ENCODE results near the gene PRMT5. TPM values are rescaled to one million over a fixed set of nuclear protein-coding genes. Genes with fewer than 3 reads are reported as not detected.

PRMT5 gene
- total RNA-seq, 2 experiments from 2014 or later, result 15.6 to 19.3 TPM

GRCh38 chr14:22877000-22877501, 52.1 kb downstream of the PRMT5 start:
- H3K4me3 ChIP-seq (ENCODE audit: low read length), result no peak overlapping the region
- H3K9me3 Mint-ChIP-seq, result no peaks in the 10 kb centered on the region
- peaks cover 69% of the 10 kb centered on the region for H3K36me3 ChIP-seq (ENCODE audit: insufficient read depth, low read length)
- H3K27me3 Mint-ChIP-seq, result no peaks in the 10 kb centered on the region
- H3K4me3 Mint-ChIP-seq, result no peak overlapping the region
- ChIA-PET POLR2A (interaction anchor here (2.1 kb wide), 1 partner anchor 11 kb away, joined by 7 read pairs; no protein-coding TSS in a partner anchor), CTCF (no interaction called here)
- H3K27ac ChIP-seq (ENCODE audit: low read depth in 1 of 2, low read length in 2 of 2), result no peak overlapping the region
- peaks cover 24% of the 10 kb centered on the region for H3K4me1 Mint-ChIP-seq (ENCODE audit: low read depth)
- DNase-seq (no peak), ATAC-seq (ENCODE audit: poor library complexity) (no peak)
- H3K4me1 ChIP-seq (ENCODE audit: insufficient read depth, low read length), result peaks cover 34% of the 10 kb centered on the region
- no peak overlapping the region for H3K27ac Mint-ChIP-seq
- peaks cover 74% of the 10 kb centered on the region for H3K36me3 Mint-ChIP-seq (ENCODE audit: low read depth)
- H3K9me3 ChIP-seq (ENCODE audit: control insufficient read depth in 1 of 2, insufficient read depth in 1 of 2, low read length in 2 of 2), result no peaks in the 10 kb centered on the region
- H3K27me3 ChIP-seq (ENCODE audit: control insufficient read depth in 1 of 2, insufficient read depth in 2 of 2, low read length in 2 of 2), result no peaks in the 10 kb centered on the region
- intact Hi-C loops (cut with DNase I, micrococcal nuclease), result no loop called here
- no peak for TF ChIP-seq CTCF (IDR thresholded peaks at IDR 0.05)

GRCh38 chr14:22875748-22876319, 53.3 kb downstream of the PRMT5 start:
- no peaks in the 10 kb centered on the region for H3K27me3 Mint-ChIP-seq
- ChIA-PET CTCF (interaction anchor here (1.2 kb wide), 1 partner anchor 11 kb away, joined by 3 read pairs; no protein-coding TSS in a partner anchor), POLR2A (interaction anchor here (2.1 kb wide), 1 partner anchor 13 kb away, joined by 7 read pairs; no protein-coding TSS in a partner anchor)
- TF ChIP-seq CTCF (IDR thresholded peaks at IDR 0.05), result no peak
- H3K4me3 Mint-ChIP-seq, result peak overlapping the region; percentile 68
- no peaks in the 10 kb centered on the region for H3K27me3 ChIP-seq (ENCODE audit: control insufficient read depth in 1 of 2, insufficient read depth in 2 of 2, low read length in 2 of 2)
- H3K4me1 ChIP-seq (ENCODE audit: insufficient read depth, low read length), result peaks cover 39% of the 10 kb centered on the region
- H3K36me3 ChIP-seq (ENCODE audit: insufficient read depth, low read length), result peaks cover 69% of the 10 kb centered on the region
- H3K4me3 ChIP-seq (ENCODE audit: low read length), result no peak overlapping the region
- H3K9me3 Mint-ChIP-seq, result no peaks in the 10 kb centered on the region
- no peak overlapping the region for H3K27ac ChIP-seq (ENCODE audit: low read depth in 1 of 2, low read length in 2 of 2)
- peaks cover 81% of the 10 kb centered on the region for H3K36me3 Mint-ChIP-seq (ENCODE audit: low read depth)
- ATAC-seq (ENCODE audit: poor library complexity), result no peak
- no peak for DNase-seq
- H3K4me1 Mint-ChIP-seq (ENCODE audit: low read depth), result peaks cover 26% of the 10 kb centered on the region
- intact Hi-C loops (cut with DNase I, micrococcal nuclease), result no loop called here
- H3K9me3 ChIP-seq (ENCODE audit: control insufficient read depth in 1 of 2, insufficient read depth in 1 of 2, low read length in 2 of 2), result no peaks in the 10 kb centered on the region
- H3K27ac Mint-ChIP-seq, result peak overlapping the region; percentile 36

GRCh38 chr14:22875003-22875747, 54.0 kb downstream of the PRMT5 start:
- peak overlapping the region; percentile 45 for H3K4me3 Mint-ChIP-seq
- H3K36me3 ChIP-seq (ENCODE audit: insufficient read depth, low read length), result peaks cover 69% of the 10 kb centered on the region
- H3K27ac ChIP-seq (ENCODE audit: low read depth in 1 of 2, low read length in 2 of 2), result no peak overlapping the region

More at GRCh38 chr14:22875003-22875747, 54.0 kb downstream of the PRMT5 start:
- Mint-ChIP-seq H3K36me3 (ENCODE audit: low read depth) (peaks cover 82% of the 10 kb centered on the region), H3K27ac (no peak overlapping the region), H3K27me3 (no peaks in the 10 kb centered on the region), H3K4me1 (ENCODE audit: low read depth) (peaks cover 33% of the 10 kb centered on the region), H3K9me3 (no peaks in the 10 kb centered on the region)
- no peaks in the 10 kb centered on the region for H3K27me3 ChIP-seq (ENCODE audit: control insufficient read depth in 1 of 2, insufficient read depth in 2 of 2, low read length in 2 of 2)
- peaks cover 43% of the 10 kb centered on the region for H3K4me1 ChIP-seq (ENCODE audit: insufficient read depth, low read length)
- DNase-seq, result no peak
- intact Hi-C loops (cut with DNase I, micrococcal nuclease), result no loop called here
- H3K9me3 ChIP-seq (ENCODE audit: control insufficient read depth in 1 of 2, insufficient read depth in 1 of 2, low read length in 2 of 2), result no peaks in the 10 kb centered on the region
- POLR2A ChIA-PET, result interaction anchor here (2.1 kb wide), 1 partner anchor 13 kb away, joined by 7 read pairs; no protein-coding TSS in a partner anchor
- no peak overlapping the region for H3K4me3 ChIP-seq (ENCODE audit: low read length)
- CTCF ChIA-PET, result interaction anchor here (1.2 kb wide), 1 partner anchor 11 kb away, joined by 3 read pairs; no protein-coding TSS in a partner anchor
- ATAC-seq (ENCODE audit: poor library complexity), result no peak
- no peak for TF ChIP-seq CTCF (IDR thresholded peaks at IDR 0.05)
